Liver (tissue), 9 donors: ENCODE data around the gene CIB4. TPM values are rescaled to one million over a fixed set of nuclear protein-coding genes. Genes with fewer than 3 reads are reported as not detected.

Experiments
- DNase-seq: peaks from one replicate; pipeline ENCODE4 v3.0.0-alpha.2; 2017; ENCODE audit warnings: low spot score
- H3K27ac ChIP-seq, 2 donors: one replicate each; pipeline ENCODE4 v1.7.0; 2013; ENCODE audit warnings: inconsistent platforms in 2 of 2, low read length in 2 of 2, control low read depth in 1 of 2, low read depth in 1 of 2, mild to moderate bottlenecking in 1 of 2
- H3K27me3 ChIP-seq, 4 donors: one replicate each; pipeline versions ENCODE4 v1.6.1 to v1.7.0; 2013; ENCODE audit warnings: low read length in 3 of 4, inconsistent platforms in 1 of 4, mild to moderate bottlenecking in 1 of 4, moderate library complexity in 1 of 4; ENCODE audit not compliant: control insufficient read depth in 4 of 4, insufficient read depth in 4 of 4
- H3K36me3 ChIP-seq, 4 donors: one replicate each; pipeline versions ENCODE4 v1.6.1 to v1.7.0; 2013; ENCODE audit warnings: low read length in 3 of 4, mild to moderate bottlenecking in 3 of 4, low read depth in 1 of 4, moderate library complexity in 1 of 4; ENCODE audit not compliant: control insufficient read depth in 4 of 4, insufficient read depth in 3 of 4
- H3K4me1 ChIP-seq, 4 donors: one replicate each; pipeline versions ENCODE4 v1.6.1 to v1.7.0; 2013; ENCODE audit warnings: low read length in 3 of 4, mild to moderate bottlenecking in 3 of 4, moderate library complexity in 1 of 4; ENCODE audit not compliant: control insufficient read depth in 4 of 4, insufficient read depth in 4 of 4
- H3K4me3 ChIP-seq, 3 donors: one replicate each; pipeline versions ENCODE4 v1.6.1 to v1.7.0; 2013; ENCODE audit warnings: low read length in 3 of 3, control low read depth in 1 of 3, low read depth in 1 of 3, mild to moderate bottlenecking in 1 of 3
- H3K9ac ChIP-seq, 2 donors: one replicate each; pipeline ENCODE4 v1.7.0; 2013; ENCODE audit warnings: low read length in 2 of 2, mild to moderate bottlenecking in 2 of 2, moderate library complexity in 2 of 2, control low read depth in 1 of 2, low read depth in 1 of 2
- H3K9me3 ChIP-seq, 4 donors: one replicate each; pipeline versions ENCODE4 v1.6.1 to v1.7.0; 2013; ENCODE audit warnings: low read length in 3 of 4; ENCODE audit not compliant: control insufficient read depth in 4 of 4
- EGR1 ChIP-seq, 2 donors: IDR thresholded peaks; 2 replicates each; pipeline ENCODE4 v1.6.1; 2016 to 2018; ENCODE audit warnings: antibody characterized with exemption in 2 of 2, low read depth in 2 of 2
- FOXA1 ChIP-seq: IDR thresholded peaks from 2 replicates; pipeline ENCODE4 v1.6.1; 2016; ENCODE audit warnings: antibody characterized with exemption
- FOXA2 ChIP-seq: IDR thresholded peaks from 2 replicates; pipeline ENCODE4 v1.6.1; 2016; ENCODE audit warnings: antibody characterized with exemption
- GABPA ChIP-seq, 2 donors: IDR thresholded peaks in 1 of 2; conservative IDR thresholded peaks in 1 of 2; 2 replicates each; pipeline ENCODE4 v1.6.1; 2016; ENCODE audit warnings: antibody characterized with exemption in 2 of 2, mild to moderate bottlenecking in 1 of 2, moderate library complexity in 1 of 2
- HNF4A ChIP-seq, 2 donors: conservative IDR thresholded peaks; 2 replicates each; pipeline ENCODE4 v1.6.1; 2016; ENCODE audit warnings: antibody characterized with exemption in 2 of 2, mild to moderate bottlenecking in 2 of 2
- HNF4G ChIP-seq: IDR thresholded peaks from 2 replicates; pipeline ENCODE4 v1.6.1; 2016; ENCODE audit warnings: antibody characterized with exemption
- JUND ChIP-seq, 2 donors: IDR thresholded peaks; 2 replicates each; pipeline ENCODE4 v1.6.1; 2016; ENCODE audit warnings: antibody characterized with exemption in 2 of 2
- NR2F2 ChIP-seq: IDR thresholded peaks from 2 replicates; pipeline ENCODE4 v1.6.1; 2016; ENCODE audit warnings: antibody characterized with exemption
- RAD21 ChIP-seq, 2 donors: IDR thresholded peaks; 2 replicates each; pipeline ENCODE4 v1.6.1; 2016; ENCODE audit warnings: antibody characterized with exemption in 2 of 2, mild to moderate bottlenecking in 2 of 2
- RXRA ChIP-seq, 2 donors: IDR thresholded peaks; 2 replicates each; pipeline ENCODE4 v1.6.1; 2017 to 2018; ENCODE audit warnings: antibody characterized with exemption in 2 of 2, mild to moderate bottlenecking in 1 of 2
- SP1 ChIP-seq: IDR thresholded peaks from 2 replicates; pipeline ENCODE4 v1.6.1; 2018; ENCODE audit warnings: antibody characterized with exemption, mild to moderate bottlenecking
- TAF1 ChIP-seq: conservative IDR thresholded peaks from 2 replicates; pipeline ENCODE4 v1.6.1; 2016; ENCODE audit warnings: antibody characterized with exemption, mild to moderate bottlenecking
- YY1 ChIP-seq: IDR thresholded peaks from 2 replicates; pipeline ENCODE4 v1.6.1; 2016; ENCODE audit warnings: antibody characterized with exemption, mild to moderate bottlenecking
- WGBS: extraction: QIAGEN DNeasy Blood & Tissue Kit; methylation state at CpG from one replicate; pipeline ENCODE4 v1.1.7; 2013; 5-methylcytosine and 5-hydroxymethylcytosine counted together
- polyA plus RNA-seq, 2 donors: library from polyadenylated mRNA; stranded (reverse) in 1 of 2; unstranded in 1 of 2; fragments of 200-250 nt in 1 of 2; fragments of >200 nt in 1 of 2; fragmentation: Nextera tagmentation in 1 of 2; extraction: Ambion mirVana in 1 of 2; gene quantifications; one replicate each; pipeline versions ENCODE4 v1.2.1 to v1.2.3, GENCODE V29; 2013 to 2015
- total RNA-seq, 2 donors: library from RNA; depleted of rRNA; stranded (reverse); fragments of >200 nt; gene quantifications; one replicate each; pipeline ENCODE4 v1.2.3, GENCODE V29; 2014
- TF ChIP-seq, protein P1 (sequence below): IDR thresholded peaks from 2 replicates; pipeline ENCODE4 v1.6.1; 2016; ENCODE audit warnings: antibody characterized with exemption
- TF ChIP-seq, protein P2 (sequence below): IDR thresholded peaks from 2 replicates; pipeline ENCODE4 v1.6.1; 2016; ENCODE audit warnings: antibody characterized with exemption
- TF ChIP-seq, protein P3 (sequence below): IDR thresholded peaks from 2 replicates; pipeline ENCODE4 v1.6.1; 2016; ENCODE audit warnings: antibody characterized with exemption
- TF ChIP-seq, protein P4 (sequence below): fragments of 150-350 bp; IDR thresholded peaks from 2 replicates; pipeline ENCODE4 v1.5.1; 2017; ENCODE audit warnings: improper control_type of control experiment, low read depth, low read length; ENCODE audit not compliant: missing input control
- TF ChIP-seq, protein P5 (sequence below): IDR thresholded peaks from 2 replicates; pipeline ENCODE4 v1.6.1; 2016; ENCODE audit warnings: antibody characterized with exemption, mild to moderate bottlenecking
- donor health status: healthy.
- donor health status: healthy.
- donor health status: healthy.
- donor health status: healthy.
- donor health status: healthy.

Gene CIB4
- total and polyA plus RNA-seq, 4 donors: not detected

DNA sequence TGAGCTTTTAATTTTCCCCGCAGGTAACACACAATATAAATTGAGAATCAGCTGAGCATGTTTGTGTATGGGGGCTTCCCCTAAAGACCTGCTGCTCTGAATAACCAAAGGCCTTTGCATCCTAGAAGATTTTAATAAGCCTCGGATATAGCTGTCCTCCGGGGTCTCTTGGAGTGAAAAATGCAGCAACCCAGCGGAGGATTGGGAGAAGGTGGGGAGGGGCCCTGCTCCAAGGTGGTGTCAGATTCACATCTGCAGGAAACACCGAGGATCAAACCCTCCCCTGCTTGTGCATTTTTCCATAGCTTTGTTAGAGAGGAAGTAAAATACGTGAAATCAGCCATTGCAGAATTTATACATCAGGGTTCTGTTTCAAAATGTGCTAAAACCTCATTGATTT lies 100.2 kb downstream of the CIB4 start (continued):
- TF ChIP-seq HNF4G (no peak), FOXA2 (no peak), HNF4A (conservative IDR thresholded peaks at IDR 0.05) (no peak), JUND (IDR thresholded peaks at IDR 0.05) (no peak)
- TF ChIP-seq, protein P1, sequence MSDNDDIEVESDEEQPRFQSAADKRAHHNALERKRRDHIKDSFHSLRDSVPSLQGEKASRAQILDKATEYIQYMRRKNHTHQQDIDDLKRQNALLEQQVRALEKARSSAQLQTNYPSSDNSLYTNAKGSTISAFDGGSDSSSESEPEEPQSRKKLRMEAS: no peak

DNA sequence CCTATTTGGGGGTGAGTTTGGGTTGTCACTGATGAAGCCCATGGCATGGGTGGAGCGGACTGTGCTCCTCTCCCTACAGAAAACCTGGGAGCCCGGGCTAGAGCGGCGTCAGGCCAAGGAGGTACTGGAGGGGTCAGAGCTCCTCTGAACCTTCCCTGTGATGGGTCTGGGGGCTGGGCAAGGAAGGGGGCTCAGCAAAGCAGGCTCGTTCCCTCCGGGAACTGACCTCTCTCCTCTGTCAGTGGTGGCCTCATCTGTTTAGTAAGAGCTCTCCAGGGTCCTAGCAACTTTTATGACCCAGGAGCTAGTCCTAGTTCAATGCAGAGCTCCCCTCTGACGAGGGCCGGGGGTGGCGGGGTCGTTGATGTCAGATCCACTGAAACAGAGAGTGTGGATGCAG lies 100.9 kb downstream of the CIB4 start:
- WGBS: 70% methylated on average over 10 of the region's 10 CpGs
- no peaks in the 10 kb centered on the region for H3K36me3 ChIP-seq
- no peak overlapping the region for H3K27ac ChIP-seq
- TF ChIP-seq, protein P1: no peak
- TF ChIP-seq HNF4A (conservative IDR thresholded peaks at IDR 0.05) (no peak), YY1 (no peak), HNF4G (no peak), JUND (IDR thresholded peaks at IDR 0.05) (no peak), SP1 (no peak), NR2F2 (no peak), GABPA (IDR thresholded peaks at IDR 0.05 in 1 of 2, conservative IDR thresholded peaks at IDR 0.05 in 1 of 2) (no peak), RXRA (IDR thresholded peaks at IDR 0.05) (no peak), FOXA1 (no peak), RAD21 (IDR thresholded peaks at IDR 0.05) (no peak), TAF1 (no peak), EGR1 (IDR thresholded peaks at IDR 0.05; ENCODE audit: low read depth in 2 of 2) (no peak)
- TF ChIP-seq, protein P2, sequence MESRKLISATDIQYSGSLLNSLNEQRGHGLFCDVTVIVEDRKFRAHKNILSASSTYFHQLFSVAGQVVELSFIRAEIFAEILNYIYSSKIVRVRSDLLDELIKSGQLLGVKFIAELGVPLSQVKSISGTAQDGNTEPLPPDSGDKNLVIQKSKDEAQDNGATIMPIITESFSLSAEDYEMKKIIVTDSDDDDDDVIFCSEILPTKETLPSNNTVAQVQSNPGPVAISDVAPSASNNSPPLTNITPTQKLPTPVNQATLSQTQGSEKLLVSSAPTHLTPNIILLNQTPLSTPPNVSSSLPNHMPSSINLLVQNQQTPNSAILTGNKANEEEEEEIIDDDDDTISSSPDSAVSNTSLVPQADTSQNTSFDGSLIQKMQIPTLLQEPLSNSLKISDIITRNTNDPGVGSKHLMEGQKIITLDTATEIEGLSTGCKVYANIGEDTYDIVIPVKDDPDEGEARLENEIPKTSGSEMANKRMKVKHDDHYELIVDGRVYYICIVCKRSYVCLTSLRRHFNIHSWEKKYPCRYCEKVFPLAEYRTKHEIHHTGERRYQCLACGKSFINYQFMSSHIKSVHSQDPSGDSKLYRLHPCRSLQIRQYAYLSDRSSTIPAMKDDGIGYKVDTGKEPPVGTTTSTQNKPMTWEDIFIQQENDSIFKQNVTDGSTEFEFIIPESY: no peak
- TF ChIP-seq, protein P3, sequence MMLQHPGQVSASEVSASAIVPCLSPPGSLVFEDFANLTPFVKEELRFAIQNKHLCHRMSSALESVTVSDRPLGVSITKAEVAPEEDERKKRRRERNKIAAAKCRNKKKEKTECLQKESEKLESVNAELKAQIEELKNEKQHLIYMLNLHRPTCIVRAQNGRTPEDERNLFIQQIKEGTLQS: no peak
- TF ChIP-seq, protein P4, sequence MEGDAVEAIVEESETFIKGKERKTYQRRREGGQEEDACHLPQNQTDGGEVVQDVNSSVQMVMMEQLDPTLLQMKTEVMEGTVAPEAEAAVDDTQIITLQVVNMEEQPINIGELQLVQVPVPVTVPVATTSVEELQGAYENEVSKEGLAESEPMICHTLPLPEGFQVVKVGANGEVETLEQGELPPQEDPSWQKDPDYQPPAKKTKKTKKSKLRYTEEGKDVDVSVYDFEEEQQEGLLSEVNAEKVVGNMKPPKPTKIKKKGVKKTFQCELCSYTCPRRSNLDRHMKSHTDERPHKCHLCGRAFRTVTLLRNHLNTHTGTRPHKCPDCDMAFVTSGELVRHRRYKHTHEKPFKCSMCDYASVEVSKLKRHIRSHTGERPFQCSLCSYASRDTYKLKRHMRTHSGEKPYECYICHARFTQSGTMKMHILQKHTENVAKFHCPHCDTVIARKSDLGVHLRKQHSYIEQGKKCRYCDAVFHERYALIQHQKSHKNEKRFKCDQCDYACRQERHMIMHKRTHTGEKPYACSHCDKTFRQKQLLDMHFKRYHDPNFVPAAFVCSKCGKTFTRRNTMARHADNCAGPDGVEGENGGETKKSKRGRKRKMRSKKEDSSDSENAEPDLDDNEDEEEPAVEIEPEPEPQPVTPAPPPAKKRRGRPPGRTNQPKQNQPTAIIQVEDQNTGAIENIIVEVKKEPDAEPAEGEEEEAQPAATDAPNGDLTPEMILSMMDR: no peak
- DNase-seq: no peak
- no peaks in the 10 kb centered on the region for H3K4me1 ChIP-seq
- H3K9me3 ChIP-seq: no peaks in the 10 kb centered on the region
- no peak overlapping the region for H3K9ac ChIP-seq
- no peaks in the 10 kb centered on the region for H3K27me3 ChIP-seq
- no peak overlapping the region for H3K4me3 ChIP-seq

DNA sequence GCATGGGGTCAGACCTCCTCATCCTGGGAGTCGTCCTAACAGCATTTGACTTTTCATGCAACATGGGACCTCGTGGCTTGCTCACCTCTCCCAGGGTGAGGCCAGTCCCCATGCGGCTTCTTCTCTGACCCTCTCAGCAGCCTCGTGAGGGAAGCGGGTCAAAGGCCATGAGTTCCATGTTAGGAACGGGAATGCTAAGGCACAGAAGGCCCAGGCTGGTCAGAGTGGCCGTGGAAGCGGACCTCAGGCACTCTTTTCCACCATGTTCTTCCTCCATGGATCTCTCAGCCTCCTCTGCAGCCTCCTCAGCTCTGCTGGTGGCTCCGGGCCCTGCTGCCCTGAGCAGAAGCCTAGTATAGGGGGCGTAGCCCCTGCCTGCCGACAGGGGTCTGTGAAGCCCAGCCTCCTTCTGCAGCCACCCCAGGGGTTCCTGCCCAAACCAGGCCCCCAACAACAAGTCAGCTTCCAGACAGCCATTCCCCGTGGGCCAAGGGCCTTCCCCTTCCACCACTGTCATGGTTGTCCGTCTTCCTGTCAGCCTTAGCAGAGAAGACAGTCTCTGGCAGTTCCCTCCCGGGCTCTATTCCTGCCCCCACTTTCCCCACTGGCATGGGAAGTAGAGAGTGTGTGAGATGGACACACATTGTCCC lies 103.2 kb downstream of the CIB4 start:
- no peak for DNase-seq
- no peaks in the 10 kb centered on the region for H3K9me3 ChIP-seq
- H3K27ac ChIP-seq: no peak overlapping the region
- no peaks in the 10 kb centered on the region for H3K27me3 ChIP-seq
- WGBS: 78% methylated on average over 14 of the region's 14 CpGs
- no peak overlapping the region for H3K9ac ChIP-seq
- TF ChIP-seq, protein P5, sequence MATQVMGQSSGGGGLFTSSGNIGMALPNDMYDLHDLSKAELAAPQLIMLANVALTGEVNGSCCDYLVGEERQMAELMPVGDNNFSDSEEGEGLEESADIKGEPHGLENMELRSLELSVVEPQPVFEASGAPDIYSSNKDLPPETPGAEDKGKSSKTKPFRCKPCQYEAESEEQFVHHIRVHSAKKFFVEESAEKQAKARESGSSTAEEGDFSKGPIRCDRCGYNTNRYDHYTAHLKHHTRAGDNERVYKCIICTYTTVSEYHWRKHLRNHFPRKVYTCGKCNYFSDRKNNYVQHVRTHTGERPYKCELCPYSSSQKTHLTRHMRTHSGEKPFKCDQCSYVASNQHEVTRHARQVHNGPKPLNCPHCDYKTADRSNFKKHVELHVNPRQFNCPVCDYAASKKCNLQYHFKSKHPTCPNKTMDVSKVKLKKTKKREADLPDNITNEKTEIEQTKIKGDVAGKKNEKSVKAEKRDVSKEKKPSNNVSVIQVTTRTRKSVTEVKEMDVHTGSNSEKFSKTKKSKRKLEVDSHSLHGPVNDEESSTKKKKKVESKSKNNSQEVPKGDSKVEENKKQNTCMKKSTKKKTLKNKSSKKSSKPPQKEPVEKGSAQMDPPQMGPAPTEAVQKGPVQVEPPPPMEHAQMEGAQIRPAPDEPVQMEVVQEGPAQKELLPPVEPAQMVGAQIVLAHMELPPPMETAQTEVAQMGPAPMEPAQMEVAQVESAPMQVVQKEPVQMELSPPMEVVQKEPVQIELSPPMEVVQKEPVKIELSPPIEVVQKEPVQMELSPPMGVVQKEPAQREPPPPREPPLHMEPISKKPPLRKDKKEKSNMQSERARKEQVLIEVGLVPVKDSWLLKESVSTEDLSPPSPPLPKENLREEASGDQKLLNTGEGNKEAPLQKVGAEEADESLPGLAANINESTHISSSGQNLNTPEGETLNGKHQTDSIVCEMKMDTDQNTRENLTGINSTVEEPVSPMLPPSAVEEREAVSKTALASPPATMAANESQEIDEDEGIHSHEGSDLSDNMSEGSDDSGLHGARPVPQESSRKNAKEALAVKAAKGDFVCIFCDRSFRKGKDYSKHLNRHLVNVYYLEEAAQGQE: no peak
- TF ChIP-seq, protein P1: no peak
- TF ChIP-seq, protein P4: no peak
- TF ChIP-seq NR2F2 (no peak), FOXA2 (no peak)
- H3K4me3 ChIP-seq: no peak overlapping the region
- H3K36me3 ChIP-seq: no peaks in the 10 kb centered on the region
- no peaks in the 10 kb centered on the region for H3K4me1 ChIP-seq
